GM10248 (cell line): ENCODE results near the gene FSTL4.

Source experiments
- CTCF ChIA-PET: fragments of 300-600 bp; sonication (Branson Sonifier 250); formaldehyde crosslinking; extraction: SDS; loops from one replicate; lab custom pipeline; 2021; ENCODE audit warnings: antibody characterized with exemption; lab: Yijun Ruan, JAX
- POLR2A ChIA-PET: fragments of 350-650 bp; sonication (Branson Sonifier 250); formaldehyde crosslinking; extraction: SDS; loops from one replicate; lab custom pipeline; 2020; ENCODE audit warnings: antibody characterized with exemption; lab: Yijun Ruan, JAX
- DNase-seq: peaks from one replicate; pipeline ENCODE4 v3.0.0; 2012; ENCODE audit errors: extremely low spot score
- TF ChIP-seq, protein P1 (sequence below): IDR thresholded peaks from 2 replicates; pipeline ENCODE4 v1.5.1; 2012; ENCODE audit warnings: mild to moderate bottlenecking, low read depth; ENCODE audit errors: extremely low read depth, missing control alignments, control extremely low read depth

FSTL4 gene

DNA sequence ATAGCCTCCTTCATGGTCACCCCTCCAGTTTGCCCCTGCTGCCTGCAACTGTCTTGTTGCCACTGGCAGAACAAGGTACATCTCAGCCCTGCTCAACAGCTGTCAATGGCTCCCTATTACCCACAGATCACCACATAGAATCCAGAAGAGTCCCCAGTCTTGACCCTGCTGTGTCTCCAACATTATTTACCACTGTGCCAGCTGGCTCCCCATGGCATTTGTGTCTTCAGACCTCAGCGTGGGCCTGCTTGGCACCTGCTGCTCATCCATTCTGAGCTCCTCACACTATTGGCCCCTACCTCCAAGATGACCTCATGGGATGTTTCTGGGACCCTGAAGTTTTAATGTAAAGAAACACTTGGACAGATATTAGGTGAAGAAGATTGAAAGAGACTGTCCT is 358.7 kb downstream of the FSTL4 start:
- ChIA-PET POLR2A (no interaction called here), CTCF (interaction anchor here (1.2 to 3.4 kb wide), 4 partner anchors 9 to 142 kb away, joined by 3 to 13 read pairs (median 4); no protein-coding TSS in a partner anchor)
- DNase-seq: no peak
- TF ChIP-seq, protein P1, sequence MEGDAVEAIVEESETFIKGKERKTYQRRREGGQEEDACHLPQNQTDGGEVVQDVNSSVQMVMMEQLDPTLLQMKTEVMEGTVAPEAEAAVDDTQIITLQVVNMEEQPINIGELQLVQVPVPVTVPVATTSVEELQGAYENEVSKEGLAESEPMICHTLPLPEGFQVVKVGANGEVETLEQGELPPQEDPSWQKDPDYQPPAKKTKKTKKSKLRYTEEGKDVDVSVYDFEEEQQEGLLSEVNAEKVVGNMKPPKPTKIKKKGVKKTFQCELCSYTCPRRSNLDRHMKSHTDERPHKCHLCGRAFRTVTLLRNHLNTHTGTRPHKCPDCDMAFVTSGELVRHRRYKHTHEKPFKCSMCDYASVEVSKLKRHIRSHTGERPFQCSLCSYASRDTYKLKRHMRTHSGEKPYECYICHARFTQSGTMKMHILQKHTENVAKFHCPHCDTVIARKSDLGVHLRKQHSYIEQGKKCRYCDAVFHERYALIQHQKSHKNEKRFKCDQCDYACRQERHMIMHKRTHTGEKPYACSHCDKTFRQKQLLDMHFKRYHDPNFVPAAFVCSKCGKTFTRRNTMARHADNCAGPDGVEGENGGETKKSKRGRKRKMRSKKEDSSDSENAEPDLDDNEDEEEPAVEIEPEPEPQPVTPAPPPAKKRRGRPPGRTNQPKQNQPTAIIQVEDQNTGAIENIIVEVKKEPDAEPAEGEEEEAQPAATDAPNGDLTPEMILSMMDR: no peak

DNA sequence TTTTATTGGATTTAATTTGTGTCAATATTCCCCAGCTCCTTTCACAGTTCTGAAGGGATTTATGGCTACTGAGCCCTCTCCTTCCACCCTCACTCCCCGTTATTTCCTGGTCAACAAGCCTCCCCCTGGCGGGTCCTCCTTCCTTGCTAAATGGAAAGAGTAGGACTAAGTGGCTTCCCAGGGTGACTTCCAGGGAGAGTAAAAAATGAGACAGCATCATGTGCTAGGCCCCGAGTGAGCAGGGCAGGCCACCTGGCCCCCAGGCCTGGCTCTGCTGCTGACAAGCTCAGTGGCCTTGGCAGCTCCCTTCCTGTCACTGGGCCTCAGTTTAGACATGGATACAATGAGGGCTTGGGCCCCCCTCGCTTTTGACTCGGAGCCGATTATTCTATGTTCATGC is 359.3 kb downstream of the FSTL4 start:
- CTCF ChIA-PET: interaction anchor here (1.0 to 3.4 kb wide), 5 partner anchors 8 to 142 kb away, joined by 3 to 13 read pairs (median 3); no protein-coding TSS in a partner anchor
- DNase-seq: no peak
- TF ChIP-seq, protein P1: no peak
- POLR2A ChIA-PET: no interaction called here

DNA sequence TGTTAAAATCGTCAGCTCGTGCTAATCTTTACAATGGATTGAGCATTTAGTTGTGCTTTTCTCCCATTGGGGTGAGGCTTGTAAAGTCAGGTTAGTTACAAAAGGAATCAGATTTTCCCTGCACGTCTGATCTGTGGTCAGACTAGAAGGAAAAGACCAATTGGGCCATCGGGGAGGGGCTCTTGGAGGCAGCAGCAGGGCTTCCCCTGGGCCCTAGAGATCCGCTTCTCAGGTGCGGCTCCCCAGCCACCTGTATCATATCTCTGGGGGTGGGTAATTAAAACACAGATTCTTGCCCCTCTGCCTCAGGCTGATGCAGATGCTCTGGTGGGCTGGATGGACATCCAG is 360.2 kb downstream of the FSTL4 start:
- POLR2A ChIA-PET: no interaction called here
- TF ChIP-seq, protein P1: no peak
- DNase-seq: no peak
- CTCF ChIA-PET: no interaction called here

DNA sequence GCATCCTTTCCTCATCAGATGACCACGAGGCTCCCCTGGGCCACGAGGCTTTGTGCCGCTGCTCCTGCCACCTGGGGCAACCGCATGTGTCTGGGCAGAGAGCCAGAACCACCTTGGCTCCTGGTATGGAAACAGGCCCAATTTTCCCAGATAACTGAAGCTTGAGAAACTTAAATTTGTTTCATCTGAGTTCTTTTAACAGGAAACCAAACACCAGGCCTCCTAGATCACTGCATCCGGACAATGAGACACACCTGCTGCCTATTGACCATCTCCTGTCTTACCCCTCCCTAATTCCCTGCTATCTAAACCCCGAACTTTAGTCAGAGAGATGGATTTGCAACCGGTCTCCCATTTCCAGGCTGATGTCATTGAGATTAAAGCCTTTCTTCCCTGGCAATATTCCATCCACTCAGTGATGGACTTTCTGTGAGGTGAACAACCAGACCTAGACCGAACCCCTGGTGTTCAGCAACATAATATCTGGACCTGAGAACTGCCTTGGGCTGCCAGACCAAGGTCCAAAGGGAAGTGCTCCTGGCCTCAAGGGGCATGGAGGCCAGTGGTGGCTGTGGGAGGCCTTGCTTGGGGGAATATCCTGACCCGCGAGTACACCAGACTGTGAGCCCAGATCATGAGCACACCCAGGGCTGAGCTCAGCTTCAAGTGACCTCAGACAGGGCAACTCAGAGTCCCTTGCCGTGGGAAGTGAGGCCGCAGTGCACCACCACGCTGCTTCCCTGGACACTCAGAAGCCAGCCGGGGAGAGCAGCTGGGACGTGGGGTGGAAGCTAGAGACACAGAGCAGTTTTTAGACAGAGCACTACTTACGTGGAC is 360.8 kb downstream of the FSTL4 start:
- ChIA-PET POLR2A (no interaction called here), CTCF (interaction anchor here (1.0 to 1.2 kb wide), 3 partner anchors 17 to 74 kb away, joined by 3 read pairs; no protein-coding TSS in a partner anchor)
- TF ChIP-seq, protein P1: no peak
- no peak for DNase-seq

DNA sequence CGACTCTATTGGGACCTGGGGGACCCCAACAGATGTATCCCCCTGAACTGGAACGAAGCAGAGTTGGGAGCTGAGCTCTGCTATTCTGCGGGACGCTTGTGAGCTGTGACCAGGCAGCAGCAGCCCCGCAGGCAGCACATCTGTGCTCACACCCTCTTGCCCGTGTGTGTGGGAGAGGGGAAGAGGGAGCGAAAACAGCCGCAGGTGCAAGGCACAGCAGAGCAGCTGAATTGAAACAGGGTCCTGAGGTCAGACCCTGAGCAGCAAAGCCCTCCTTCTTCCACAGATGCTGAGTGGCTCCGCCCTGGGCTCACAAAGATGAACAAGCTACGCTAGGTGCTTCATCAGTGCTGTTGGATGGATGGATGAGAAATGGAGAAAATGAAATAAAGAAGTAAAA is 361.8 kb downstream of the FSTL4 start:
- no peak for DNase-seq
- CTCF ChIA-PET: interaction anchor here (1.0 to 1.5 kb wide), 5 partner anchors 11 to 75 kb away, joined by 3 to 6 read pairs (median 3); no protein-coding TSS in a partner anchor
- TF ChIP-seq, protein P1: no peak
- POLR2A ChIA-PET: no interaction called here

DNA sequence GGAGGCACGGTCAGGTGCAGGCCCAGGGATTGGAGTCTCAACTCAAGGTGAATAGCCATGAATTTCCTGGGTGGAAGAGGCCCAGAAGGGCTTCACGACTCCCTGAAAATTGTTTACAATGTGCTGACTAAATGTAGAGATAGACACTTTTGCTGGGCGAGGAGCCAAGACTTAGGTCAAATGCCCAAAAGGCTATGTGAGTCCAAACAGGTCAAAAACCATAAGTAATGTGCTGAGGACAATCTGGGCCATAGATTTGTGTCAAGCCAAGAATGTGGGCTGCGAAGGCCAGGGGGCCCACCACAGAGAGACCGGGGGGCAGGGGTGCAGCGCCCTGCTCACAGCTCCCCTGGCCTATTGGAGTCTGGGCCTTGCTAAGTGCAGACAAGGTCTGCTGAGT is 362.7 kb downstream of the FSTL4 start:
- DNase-seq: no peak
- POLR2A ChIA-PET: no interaction called here
- CTCF ChIA-PET: interaction anchor here (1.0 to 4.8 kb wide), 4 partner anchors 10 to 137 kb away, joined by 3 to 28 read pairs (median 4); no protein-coding TSS in a partner anchor
- TF ChIP-seq, protein P1: no peak
